Choroid plexus epithelial cell (primary cell): ENCODE results near the gene DLG1.

Source experiments
- DNase-seq: peaks from one replicate; pipeline ENCODE4 v3.0.0-alpha.2; 2010; ENCODE audit warnings: low read depth
- H3K4me3 ChIP-seq: 2 replicates; pipeline ENCODE4 v1.5.1; 2011; ENCODE audit warnings: low read depth, mild to moderate bottlenecking, control low read depth, low read length, moderate library complexity
- TF ChIP-seq, protein P1 (sequence below): conservative IDR thresholded peaks from 2 replicates; pipeline ENCODE4 v1.5.1; 2011; ENCODE audit warnings: low read depth, mild to moderate bottlenecking, control low read depth, inconsistent platforms, low read length, moderate library complexity

DLG1 gene

DNA sequence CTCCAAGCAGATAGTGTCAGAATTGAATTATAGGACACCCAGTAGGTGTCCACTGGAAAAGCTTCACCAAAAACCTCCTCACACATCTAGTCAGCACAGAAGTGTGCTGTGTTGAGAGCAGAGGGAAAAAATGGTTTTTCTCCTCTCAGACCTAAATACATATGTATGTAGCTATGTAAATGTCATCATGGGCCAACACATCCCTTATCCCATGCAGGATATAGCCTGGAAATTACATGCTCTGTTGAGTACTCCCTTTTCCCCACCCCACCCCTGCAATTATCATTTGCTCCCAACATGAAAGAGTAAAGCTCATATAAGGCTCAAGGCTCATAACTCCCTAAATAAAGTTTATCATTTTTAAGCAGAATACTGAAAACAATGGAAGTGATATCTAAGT is 35.7 kb downstream of the DLG1 start:
- DNase-seq = no peak
- TF ChIP-seq, protein P1, sequence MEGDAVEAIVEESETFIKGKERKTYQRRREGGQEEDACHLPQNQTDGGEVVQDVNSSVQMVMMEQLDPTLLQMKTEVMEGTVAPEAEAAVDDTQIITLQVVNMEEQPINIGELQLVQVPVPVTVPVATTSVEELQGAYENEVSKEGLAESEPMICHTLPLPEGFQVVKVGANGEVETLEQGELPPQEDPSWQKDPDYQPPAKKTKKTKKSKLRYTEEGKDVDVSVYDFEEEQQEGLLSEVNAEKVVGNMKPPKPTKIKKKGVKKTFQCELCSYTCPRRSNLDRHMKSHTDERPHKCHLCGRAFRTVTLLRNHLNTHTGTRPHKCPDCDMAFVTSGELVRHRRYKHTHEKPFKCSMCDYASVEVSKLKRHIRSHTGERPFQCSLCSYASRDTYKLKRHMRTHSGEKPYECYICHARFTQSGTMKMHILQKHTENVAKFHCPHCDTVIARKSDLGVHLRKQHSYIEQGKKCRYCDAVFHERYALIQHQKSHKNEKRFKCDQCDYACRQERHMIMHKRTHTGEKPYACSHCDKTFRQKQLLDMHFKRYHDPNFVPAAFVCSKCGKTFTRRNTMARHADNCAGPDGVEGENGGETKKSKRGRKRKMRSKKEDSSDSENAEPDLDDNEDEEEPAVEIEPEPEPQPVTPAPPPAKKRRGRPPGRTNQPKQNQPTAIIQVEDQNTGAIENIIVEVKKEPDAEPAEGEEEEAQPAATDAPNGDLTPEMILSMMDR = no peak

DNA sequence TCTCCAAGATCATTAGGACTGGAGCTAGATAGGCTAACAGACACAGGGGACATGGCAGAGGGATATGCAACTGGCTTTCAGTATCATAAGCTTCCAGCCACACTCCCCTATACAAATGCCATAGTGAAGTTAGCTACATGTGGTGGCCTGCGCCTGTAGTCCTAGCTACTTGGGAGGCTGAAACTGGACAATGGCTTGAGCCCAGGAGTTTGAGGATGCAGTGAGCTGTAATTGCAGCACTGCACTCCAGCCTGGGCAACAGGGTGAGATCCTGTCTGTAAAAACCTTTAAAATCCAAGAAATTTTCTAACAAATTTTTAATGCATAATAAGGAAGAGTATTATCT is 37.3 kb downstream of the DLG1 start:
- TF ChIP-seq, protein P1 = no peak

More for the DNA sequence above, 35.7 kb downstream of the DLG1 start:
- H3K4me3 ChIP-seq = no peak overlapping the region

DNA sequence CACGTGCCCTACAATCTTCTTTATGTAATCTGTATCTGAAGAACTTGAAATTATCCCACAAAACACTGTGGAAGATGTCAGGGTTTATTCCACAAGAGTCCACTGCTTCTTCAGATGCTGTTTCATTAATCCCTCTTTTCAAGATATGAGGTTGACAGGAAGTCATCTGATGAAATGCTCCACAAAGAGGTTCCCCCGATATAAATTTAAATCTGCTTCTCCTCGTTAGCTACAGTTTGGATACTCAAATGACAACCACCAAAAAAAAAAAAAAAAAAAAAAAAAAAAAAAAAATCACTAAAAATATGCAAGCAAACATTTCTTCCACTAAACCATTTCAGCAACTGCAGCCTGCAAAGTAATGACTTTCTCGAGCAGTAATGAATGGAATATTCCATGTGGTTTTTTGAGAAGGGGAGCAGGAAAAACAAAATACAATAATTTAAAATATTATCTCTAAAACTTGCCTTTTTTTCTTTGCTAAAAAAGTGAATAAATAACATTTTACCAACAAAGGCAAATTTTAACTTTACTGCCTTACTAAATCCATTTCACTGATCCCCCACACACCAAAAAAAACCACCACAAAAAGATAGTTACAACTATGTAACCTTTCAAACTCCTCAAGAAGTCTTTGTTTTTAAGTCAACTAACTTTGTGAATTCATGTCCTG is 37.8 kb downstream of the DLG1 start:
- DNase-seq = no peak
- no peak overlapping the region for H3K4me3 ChIP-seq
- TF ChIP-seq, protein P1 = no peak

More for the DNA sequence above, 37.3 kb downstream of the DLG1 start:
- DNase-seq = no peak
- H3K4me3 ChIP-seq = no peak overlapping the region

DNA sequence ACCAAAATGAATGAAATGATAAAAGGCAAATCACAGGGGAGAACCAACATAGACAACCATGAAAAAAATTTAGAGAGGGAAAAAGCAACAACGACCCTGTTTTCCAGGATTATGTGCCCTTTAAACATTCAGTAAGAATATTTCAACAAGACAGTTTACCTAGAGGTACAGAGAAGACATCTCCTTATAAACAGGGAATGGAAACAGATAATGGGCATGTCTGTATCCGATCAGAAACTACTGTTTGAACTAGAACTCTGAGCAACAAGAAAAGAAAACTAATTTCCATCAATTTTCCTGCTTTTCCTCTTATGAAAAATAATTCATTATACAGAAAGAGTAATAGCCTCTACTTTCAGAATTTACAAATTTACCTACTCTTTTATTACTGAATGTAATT is 39.3 kb downstream of the DLG1 start:
- no peak for DNase-seq
- TF ChIP-seq, protein P1 = no peak
- H3K4me3 ChIP-seq = no peak overlapping the region

DNA sequence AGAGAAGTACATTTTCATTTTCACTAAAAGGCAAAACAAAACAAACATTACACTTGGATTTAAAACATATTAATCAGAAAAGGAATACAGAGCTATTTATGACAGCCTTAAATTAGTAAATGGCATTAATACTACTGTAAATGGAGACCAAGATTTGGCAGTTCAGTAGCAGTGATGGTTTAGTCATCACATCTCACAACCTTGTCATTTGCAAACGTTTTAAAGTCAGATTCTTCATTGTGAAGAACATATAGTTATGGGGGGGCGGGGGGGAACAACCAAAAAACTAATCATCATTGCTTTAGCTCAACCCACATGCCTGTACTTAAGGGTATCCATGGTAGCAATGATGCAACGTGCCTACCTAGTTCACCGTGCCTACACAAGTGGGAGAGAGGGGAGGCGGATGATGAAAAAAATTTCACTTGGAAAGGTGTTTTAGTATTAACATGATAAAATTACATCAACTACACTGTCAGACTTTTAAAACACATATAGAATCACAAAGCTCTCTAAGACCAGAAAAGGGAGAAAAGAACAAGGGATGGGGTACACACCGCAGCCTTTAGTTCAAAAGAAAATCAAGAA is 40.1 kb downstream of the DLG1 start:
- no peak for DNase-seq
- H3K4me3 ChIP-seq = no peak overlapping the region
- TF ChIP-seq, protein P1 = no peak

DNA sequence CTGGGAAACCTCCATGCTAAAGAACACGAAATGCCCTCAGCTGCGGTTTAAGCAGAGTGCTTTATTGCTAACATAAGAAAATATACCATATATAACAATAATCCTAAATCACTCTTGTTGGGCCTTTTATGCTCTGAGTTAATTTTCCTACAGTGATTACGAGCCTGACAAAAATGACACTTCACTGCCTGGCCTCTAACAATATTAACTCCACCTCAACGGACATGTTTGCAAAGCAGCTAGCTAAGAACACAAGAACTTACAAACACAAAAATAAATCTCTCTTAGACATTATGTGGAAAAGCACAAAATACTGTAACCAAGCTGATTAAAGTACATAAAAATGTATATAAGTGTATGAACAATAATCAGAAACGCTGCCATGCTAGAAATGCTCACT is 40.7 kb downstream of the DLG1 start:
- H3K4me3 ChIP-seq = no peak overlapping the region
- no peak for DNase-seq
- TF ChIP-seq, protein P1 = no peak
